ENCODE measurements around the gene CHST3. TPM values are rescaled to one million over a fixed set of nuclear protein-coding genes. Genes with fewer than 3 reads are reported as not detected.

The CHST3 gene
- total RNA-seq, 1 experiment from 2014 or later, result 10.0 TPM

DNA sequence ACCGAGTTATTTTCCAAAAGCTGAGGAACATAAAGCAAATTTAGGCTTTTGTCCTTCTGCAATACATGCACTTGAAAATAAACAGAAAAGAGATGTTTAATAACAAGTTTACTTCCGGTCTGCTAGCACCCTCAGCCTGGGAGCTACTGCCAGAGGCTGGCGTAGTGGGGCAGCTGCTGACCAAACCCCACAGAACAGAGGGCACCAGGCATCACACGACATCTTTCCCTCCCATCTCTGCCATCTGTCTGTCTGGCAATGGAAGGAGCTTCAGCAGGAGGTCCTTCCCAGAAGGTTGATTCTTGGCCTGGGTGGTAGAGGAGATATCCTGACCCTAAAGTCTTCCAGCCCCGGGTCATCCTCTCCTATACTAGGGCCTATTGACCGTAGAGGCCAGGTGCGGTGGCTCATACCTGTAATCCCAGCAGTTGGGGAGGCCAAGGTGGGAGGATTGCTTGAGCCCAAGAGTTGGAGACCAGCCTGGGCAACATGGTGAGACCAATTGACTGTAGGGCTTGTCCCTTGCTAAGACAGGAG is 47.8 kb downstream of the CHST3 start:
- no peaks in the 10 kb centered on the region for H3K36me3 ChIP-seq (ENCODE audit: insufficient read depth, low read length, poor library complexity, severe bottlenecking)
- BruUV-seq (replicated peaks), result no TSS peak
- H3K4me1 ChIP-seq (ENCODE audit: insufficient read depth, low read length, poor library complexity, severe bottlenecking), result peaks cover 15% of the 10 kb centered on the region
- TF ChIP-seq, protein P1, sequence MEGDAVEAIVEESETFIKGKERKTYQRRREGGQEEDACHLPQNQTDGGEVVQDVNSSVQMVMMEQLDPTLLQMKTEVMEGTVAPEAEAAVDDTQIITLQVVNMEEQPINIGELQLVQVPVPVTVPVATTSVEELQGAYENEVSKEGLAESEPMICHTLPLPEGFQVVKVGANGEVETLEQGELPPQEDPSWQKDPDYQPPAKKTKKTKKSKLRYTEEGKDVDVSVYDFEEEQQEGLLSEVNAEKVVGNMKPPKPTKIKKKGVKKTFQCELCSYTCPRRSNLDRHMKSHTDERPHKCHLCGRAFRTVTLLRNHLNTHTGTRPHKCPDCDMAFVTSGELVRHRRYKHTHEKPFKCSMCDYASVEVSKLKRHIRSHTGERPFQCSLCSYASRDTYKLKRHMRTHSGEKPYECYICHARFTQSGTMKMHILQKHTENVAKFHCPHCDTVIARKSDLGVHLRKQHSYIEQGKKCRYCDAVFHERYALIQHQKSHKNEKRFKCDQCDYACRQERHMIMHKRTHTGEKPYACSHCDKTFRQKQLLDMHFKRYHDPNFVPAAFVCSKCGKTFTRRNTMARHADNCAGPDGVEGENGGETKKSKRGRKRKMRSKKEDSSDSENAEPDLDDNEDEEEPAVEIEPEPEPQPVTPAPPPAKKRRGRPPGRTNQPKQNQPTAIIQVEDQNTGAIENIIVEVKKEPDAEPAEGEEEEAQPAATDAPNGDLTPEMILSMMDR (conservative IDR thresholded peaks at IDR 0.05; ENCODE audit: low read depth, low read length), result no peak
- no peak for TF ChIP-seq EZH2 (IDR thresholded peaks at IDR 0.05; ENCODE audit: borderline replicate concordance, low read depth, low read length, poor library complexity, severe bottlenecking)
- CTCF ChIA-PET, result no interaction called here
- no peaks in the 10 kb centered on the region for H3K27me3 ChIP-seq (replicated peaks; ENCODE audit: insufficient read depth, low read depth, low read length, poor library complexity)
- intact Hi-C loops (cut with micrococcal nuclease; ENCODE audit: unreplicated experiment), result no loop called here
- no peak overlapping the region for H3K4me3 ChIP-seq (ENCODE audit: low read depth, low read length, poor library complexity, severe bottlenecking)
- POLR2A ChIA-PET (ENCODE audit: low non-redundant PET), result no interaction called here
- no peak for DNase-seq (ENCODE audit: low spot score)
- H3K9me3 ChIP-seq (ENCODE audit: low read depth, low read length, poor library complexity, severe bottlenecking), result no peaks in the 10 kb centered on the region
- H3K27ac ChIP-seq (ENCODE audit: low read depth, low read length, poor library complexity, severe bottlenecking), result no peak overlapping the region

GRCh38 chr10:72012796-72013195 is 48.6 kb downstream of the CHST3 start:
- TF ChIP-seq, protein P1 (conservative IDR thresholded peaks at IDR 0.05; ENCODE audit: low read depth, low read length), result no peak
- no peak for TF ChIP-seq EZH2 (IDR thresholded peaks at IDR 0.05; ENCODE audit: borderline replicate concordance, low read depth, low read length, poor library complexity, severe bottlenecking)
- H3K4me1 ChIP-seq (ENCODE audit: insufficient read depth, low read length, poor library complexity, severe bottlenecking), result peaks cover 15% of the 10 kb centered on the region
- BruUV-seq (replicated peaks), result no TSS peak
- POLR2A ChIA-PET (ENCODE audit: low non-redundant PET), result no interaction called here
- intact Hi-C loops (cut with micrococcal nuclease; ENCODE audit: unreplicated experiment), result no loop called here
- no peak for DNase-seq (ENCODE audit: low spot score)
- CTCF ChIA-PET, result no interaction called here
- no peak overlapping the region for H3K27ac ChIP-seq (ENCODE audit: low read depth, low read length, poor library complexity, severe bottlenecking)
- H3K36me3 ChIP-seq (ENCODE audit: insufficient read depth, low read length, poor library complexity, severe bottlenecking), result no peaks in the 10 kb centered on the region
- no peaks in the 10 kb centered on the region for H3K9me3 ChIP-seq (ENCODE audit: low read depth, low read length, poor library complexity, severe bottlenecking)
- no peak overlapping the region for H3K4me3 ChIP-seq (ENCODE audit: low read depth, low read length, poor library complexity, severe bottlenecking)
- no peaks in the 10 kb centered on the region for H3K27me3 ChIP-seq (replicated peaks; ENCODE audit: insufficient read depth, low read depth, low read length, poor library complexity)

- CTCF ChIA-PET, result no interaction called here
- Histone ChIP-seq H3K4me3 (ENCODE audit: low read depth, low read length, poor library complexity, severe bottlenecking) (no peak overlapping the region), H3K4me1 (ENCODE audit: insufficient read depth, low read length, poor library complexity, severe bottlenecking) (peaks cover 15% of the 10 kb centered on the region), H3K27ac (ENCODE audit: low read depth, low read length, poor library complexity, severe bottlenecking) (no peak overlapping the region), H3K27me3 (replicated peaks; ENCODE audit: insufficient read depth, low read depth, low read length, poor library complexity) (no peaks in the 10 kb centered on the region), H3K9me3 (ENCODE audit: low read depth, low read length, poor library complexity, severe bottlenecking) (no peaks in the 10 kb centered on the region), H3K36me3 (ENCODE audit: insufficient read depth, low read length, poor library complexity, severe bottlenecking) (no peaks in the 10 kb centered on the region)
- DNase-seq (ENCODE audit: low spot score), result no peak
- no peak for TF ChIP-seq EZH2 (IDR thresholded peaks at IDR 0.05; ENCODE audit: borderline replicate concordance, low read depth, low read length, poor library complexity, severe bottlenecking)
- TF ChIP-seq, protein P1 (conservative IDR thresholded peaks at IDR 0.05; ENCODE audit: low read depth, low read length), result no peak
- POLR2A ChIA-PET (ENCODE audit: low non-redundant PET), result no interaction called here
- intact Hi-C loops (cut with micrococcal nuclease; ENCODE audit: unreplicated experiment), result no loop called here
- no TSS peak for BruUV-seq (replicated peaks)
These were observed 49.2 kb downstream of the CHST3 start for GRCh38 chr10:72013202-72013945.

Measured in A673 (cell line).